Bronchus fibroblast of lung (primary cell): ENCODE results near the gene ANKLE2. TPM values are rescaled to one million over a fixed set of nuclear protein-coding genes. Genes with fewer than 3 reads are reported as not detected.

Experiments
- total RNA-seq: library from RNA; depleted of rRNA; stranded (reverse); fragments of >200 nt; gene quantifications from 2 replicates; pipeline ENCODE4 v1.2.3, GENCODE V29; 2015

ANKLE2 gene
- 35.8 and 40.2 TPM in 2 replicates for total RNA-seq

DNA sequence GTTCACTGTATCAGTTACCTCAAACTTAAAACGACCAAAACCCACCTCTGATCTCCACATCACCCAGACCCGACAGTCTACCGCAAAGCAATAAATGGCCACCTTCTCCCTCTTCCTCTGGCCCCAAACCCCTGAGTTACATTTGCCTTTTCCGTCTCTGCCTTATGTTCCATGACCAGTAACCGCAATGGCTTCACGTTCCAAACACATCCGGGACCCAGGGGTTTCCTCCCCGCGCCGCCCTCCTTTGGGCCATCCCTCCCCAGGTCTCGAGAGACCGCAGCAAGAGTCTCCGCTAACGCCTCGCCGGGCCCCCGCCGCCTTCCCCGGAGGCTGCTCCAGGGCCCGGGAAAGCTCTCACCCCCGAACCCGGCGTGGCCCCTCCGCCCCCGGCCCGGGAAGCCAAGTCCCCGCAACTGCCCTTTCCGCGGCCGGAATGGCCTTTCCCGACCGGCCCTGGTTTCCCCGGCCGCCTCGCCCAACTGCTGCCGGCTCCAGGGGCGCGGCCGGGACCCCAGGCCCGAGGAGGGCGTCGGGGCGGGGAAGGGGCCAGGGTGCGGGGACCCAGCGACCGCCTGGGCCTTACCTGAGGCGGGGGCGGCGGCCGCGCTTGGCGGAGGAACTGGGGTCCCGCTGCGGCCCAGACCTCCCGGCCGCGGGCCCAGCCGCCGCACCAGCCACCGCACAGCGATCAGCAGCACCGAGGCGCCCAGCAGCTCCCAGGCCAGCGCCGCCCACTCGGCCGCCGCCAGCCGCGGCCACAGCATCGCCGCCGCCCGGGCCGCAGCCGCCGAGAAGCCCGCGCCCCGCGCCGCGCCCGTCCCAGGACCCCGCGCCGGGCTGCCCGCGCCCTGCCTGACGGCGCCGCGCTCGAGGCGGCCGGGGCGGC lies at the start of gene ANKLE2:
TSS of gene ANKLE2 (minus strand) at position 801 of the 889 bp plus-strand sequence. CDS start at position 767, 34 bp downstream.

DNA sequence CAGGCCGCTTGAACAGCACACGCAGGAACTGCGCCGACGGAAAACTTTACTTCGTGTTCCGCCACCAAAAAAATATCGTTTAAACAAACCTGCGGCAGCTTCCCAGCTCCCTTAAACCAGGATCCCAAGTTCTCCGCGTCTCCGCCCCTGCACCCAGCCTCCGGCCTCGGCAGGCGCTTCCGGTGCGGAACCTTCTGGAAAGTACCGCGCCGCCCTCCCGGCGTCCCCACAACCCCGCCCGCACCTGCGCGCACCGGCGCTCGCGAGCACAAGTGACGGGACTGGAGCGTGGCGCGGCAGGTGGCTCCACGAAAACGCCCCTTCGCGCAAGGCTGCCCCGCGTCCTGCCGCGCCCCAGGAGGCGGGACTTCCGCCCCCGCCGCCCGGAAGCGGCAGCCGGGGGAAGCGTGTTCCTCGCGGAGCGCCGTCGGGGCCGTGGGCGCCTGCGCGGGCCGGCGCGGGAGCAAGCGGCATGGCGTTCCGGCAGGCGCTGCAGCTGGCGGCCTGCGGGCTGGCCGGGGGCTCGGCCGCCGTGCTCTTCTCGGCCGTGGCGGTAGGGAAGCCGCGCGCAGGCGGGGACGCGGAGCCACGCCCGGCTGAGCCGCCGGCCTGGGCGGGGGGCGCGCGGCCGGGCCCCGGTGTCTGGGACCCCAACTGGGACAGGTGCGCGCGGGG lies 51.1 kb downstream of the ANKLE2 start, which contains the start of gene PGAM5:
TSS of gene PGAM5 (plus strand) at position 438 of the 675 bp plus-strand sequence. CDS start at position 473, 35 bp downstream.

DNA sequence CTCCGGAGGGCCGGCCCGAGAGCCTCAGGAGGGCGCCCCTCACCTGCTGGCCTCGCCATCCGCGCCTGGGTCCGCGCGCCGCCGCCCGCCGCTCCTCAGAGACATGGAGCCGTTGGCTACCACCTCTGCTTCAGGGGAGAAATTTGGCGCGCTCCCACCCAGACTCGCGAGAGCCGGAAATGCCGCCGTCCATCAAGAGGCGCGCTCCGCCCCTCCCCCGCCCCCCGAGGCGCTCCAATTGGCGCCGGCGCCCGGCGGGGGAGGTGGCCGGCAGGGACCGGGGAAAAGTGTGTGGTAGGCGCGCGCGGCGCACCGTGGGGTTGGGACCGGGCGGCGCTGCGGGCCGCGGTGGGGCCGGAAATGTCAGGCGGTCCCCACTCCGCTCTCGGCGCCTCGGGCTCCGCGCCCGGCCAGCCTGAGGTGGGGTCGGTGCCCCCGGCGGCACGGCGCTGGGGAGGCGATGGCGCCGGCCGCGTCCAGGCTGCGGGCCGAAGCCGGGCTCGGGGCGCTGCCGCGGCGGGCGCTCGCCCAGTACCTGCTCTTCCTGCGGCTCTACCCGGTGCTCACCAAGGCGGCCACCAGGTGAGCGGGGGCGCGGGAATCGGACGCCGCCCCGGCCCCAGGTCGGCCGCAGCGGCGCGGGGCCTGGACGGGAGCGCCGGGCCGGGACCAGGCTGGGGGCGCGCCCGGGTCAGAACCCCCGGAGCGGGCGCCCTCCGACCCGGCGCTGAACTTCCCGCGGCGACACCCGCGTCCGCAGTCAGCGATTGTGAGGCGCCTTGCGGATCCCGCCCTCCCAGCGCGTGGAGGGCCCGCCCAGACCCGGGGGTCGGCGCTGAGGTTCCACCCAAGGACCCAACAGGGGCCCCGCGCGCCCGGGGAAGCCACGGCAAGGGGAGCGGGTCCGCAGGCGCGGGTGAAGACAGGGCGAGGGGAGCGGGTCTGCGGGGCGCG lies 74.1 kb downstream of the ANKLE2 start, which contains the start of the genes POLE and PXMP2:
TSS of gene POLE (minus strand) at position 132 of the 954 bp plus-strand sequence. CDS start at position 105, 27 bp downstream.
TSS of gene PXMP2 (plus strand) at position 377 of the 954 bp plus-strand sequence. CDS start at position 461, 84 bp downstream.

Other genes starting within 250 kb of the ANKLE2 start
- 0.50 TPM in 1 of 2 replicates, not detected in the other for gene LRCOL1, start 151.2 kb downstream of the ANKLE2 start, total RNA-seq
- not detected in 2 replicates for gene P2RX2, start 143.1 kb downstream of the ANKLE2 start, total RNA-seq
- gene POLE, start 74.5 kb downstream of the ANKLE2 start, total RNA-seq = 22.4 and 25.3 TPM in 2 replicates
- 44.9 and 50.8 TPM in 2 replicates for gene PXMP2, start 74.2 kb downstream of the ANKLE2 start, total RNA-seq
- gene PGAM5, start 51.0 kb downstream of the ANKLE2 start, total RNA-seq = 40.6 and 44.9 TPM in 2 replicates
- 60.8 and 63.0 TPM in 2 replicates for gene GOLGA3, start 67.0 kb upstream of the ANKLE2 start, total RNA-seq
- 23.7 and 27.4 TPM in 2 replicates for gene CHFR, start 125.8 kb upstream of the ANKLE2 start, total RNA-seq
- gene ZNF605, start 194.5 kb upstream of the ANKLE2 start, total RNA-seq = 1.5 and 1.9 TPM in 2 replicates
- 4.8 and 4.9 TPM in 2 replicates for gene ZNF26, start 224.5 kb upstream of the ANKLE2 start, total RNA-seq